OCI-LY7 (cell line): ENCODE measurements around the gene CTU2. TPM values are rescaled to one million over a fixed set of nuclear protein-coding genes. Genes with fewer than 3 reads are reported as not detected.

ENCODE experiments used
- BruUV-seq: library from RNA; stranded (reverse); fragments of 400-500 nt; replicated peaks from 2 replicates; lab custom pipeline; 2021; lab: Mats Ljungman, UMichigan
- CTCF ChIA-PET: fragments of 300-600 bp; sonication (Branson Sonifier 250); formaldehyde crosslinking; loops from one replicate; lab custom pipeline; 2022; ENCODE audit warnings: antibody characterized with exemption; ENCODE audit not compliant: unreplicated experiment; lab: Charles Lee
- POLR2A ChIA-PET: fragments of 300-600 bp; sonication (Branson Sonifier 250); formaldehyde crosslinking; loops from one replicate; lab custom pipeline; 2022; ENCODE audit warnings: antibody characterized with exemption; lab: Charles Lee
- DNase-seq: peaks from one replicate; pipeline ENCODE4 v3.0.0-alpha.2; 2015; ENCODE audit warnings: low spot score
- H2AFZ ChIP-seq: fragments of 200-600 bp; sonication (generic), shearing (Covaris generic); 2 replicates; pipeline ENCODE4 v1.6.1; 2014; ENCODE audit warnings: mild to moderate bottlenecking, antibody characterized with exemption, low read length, moderate library complexity
- H3K27ac ChIP-seq: fragments of 200-600 bp; sonication (generic); 2 replicates; pipeline ENCODE4 v1.5.1; 2014; ENCODE audit warnings: mixed run types, low read depth, mild to moderate bottlenecking, moderate library complexity, low read length, inconsistent platforms; ENCODE audit not compliant: poor library complexity, severe bottlenecking
- H3K36me3 ChIP-seq: fragments of 200-600 bp; sonication (generic); 2 replicates; pipeline ENCODE4 v1.6.1; 2014; ENCODE audit warnings: mild to moderate bottlenecking, antibody characterized with exemption, low read length, moderate library complexity, mixed read lengths; ENCODE audit not compliant: insufficient read depth
- H3K4me1 ChIP-seq: fragments of 200-600 bp; sonication (generic); 2 replicates; pipeline ENCODE4 v1.5.1; 2014; ENCODE audit warnings: mild to moderate bottlenecking, low read length; ENCODE audit not compliant: insufficient read depth, poor library complexity, severe bottlenecking
- H3K4me2 ChIP-seq: fragments of 200-600 bp; sonication (generic); 2 replicates; pipeline ENCODE4 v1.6.1; 2014; ENCODE audit warnings: mild to moderate bottlenecking, low read length
- H3K4me3 ChIP-seq: fragments of 200-600 bp; sonication (generic); 2 replicates; pipeline ENCODE4 v1.5.1; 2014; ENCODE audit warnings: mild to moderate bottlenecking, low read depth, low read length; ENCODE audit not compliant: poor library complexity, severe bottlenecking
- H3K79me2 ChIP-seq: fragments of 200-600 bp; sonication (generic); 2 replicates; pipeline ENCODE4 v1.6.1; 2016; ENCODE audit warnings: low read depth, mild to moderate bottlenecking, low read length, moderate library complexity, mixed read lengths; ENCODE audit not compliant: insufficient read depth
- H3K9me2 ChIP-seq: fragments of 200-600 bp; sonication (generic); 2 replicates; pipeline ENCODE4 v1.6.1; 2016; ENCODE audit warnings: mild to moderate bottlenecking, low read length, mixed read lengths; ENCODE audit not compliant: insufficient read depth
- H3K9me3 ChIP-seq: fragments of 200-600 bp; sonication (generic); 2 replicates; pipeline ENCODE4 v1.6.1; 2014; ENCODE audit warnings: mild to moderate bottlenecking, mixed run types, low read length, mixed read lengths
- H4K20me1 ChIP-seq: fragments of 200-600 bp; sonication (generic); 2 replicates; pipeline ENCODE4 v1.6.1; 2014; ENCODE audit warnings: mild to moderate bottlenecking, antibody characterized with exemption, low read length, moderate library complexity, mixed read lengths; ENCODE audit not compliant: insufficient read depth
- EZH2phosphoT487 ChIP-seq: fragments of 200-600 bp; sonication (generic); IDR thresholded peaks from 2 replicates; pipeline ENCODE4 v1.6.1; 2018; ENCODE audit warnings: low read depth, borderline replicate concordance, mild to moderate bottlenecking, mixed run types, antibody characterized with exemption, low read length, moderate library complexity, mixed read lengths
- intact Hi-C: fragments of 100-400 bp; cut with micrococcal nuclease; formaldehyde crosslinking; loops from one replicate; pipeline ENCODE4 v1.10.0; 2022; ENCODE audit not compliant: unreplicated experiment
- total RNA-seq, 2 experiments: library from RNA; depleted of rRNA in 1 of 2; stranded (reverse); fragments of >200 nt in 1 of 2; shearing (Covaris generic) in 1 of 2; gene quantifications; 2 replicates each; pipeline ENCODE4 v1.2.3, GENCODE V29; 2014 to 2022
- TF ChIP-seq, protein P1 (sequence below): fragments of 200-600 bp; sonication (generic); conservative IDR thresholded peaks from 2 replicates; pipeline ENCODE4 v1.5.1; 2014; ENCODE audit warnings: mild to moderate bottlenecking, antibody characterized with exemption, low read length, moderate library complexity, mixed read lengths

CTU2 gene
- total RNA-seq, 2 experiments from 2014 or later = 21.9 to 24.4 TPM

- no peak overlapping the region for H2AFZ ChIP-seq
- no peaks in the 10 kb centered on the region for H4K20me1 ChIP-seq
- no peak overlapping the region for H3K4me3 ChIP-seq
- ChIA-PET CTCF (no interaction called here), POLR2A (no interaction called here)
- no peak overlapping the region for H3K4me2 ChIP-seq
- H3K27ac ChIP-seq = no peak overlapping the region
- no peak for TF ChIP-seq EZH2phosphoT487
- TF ChIP-seq, protein P1, sequence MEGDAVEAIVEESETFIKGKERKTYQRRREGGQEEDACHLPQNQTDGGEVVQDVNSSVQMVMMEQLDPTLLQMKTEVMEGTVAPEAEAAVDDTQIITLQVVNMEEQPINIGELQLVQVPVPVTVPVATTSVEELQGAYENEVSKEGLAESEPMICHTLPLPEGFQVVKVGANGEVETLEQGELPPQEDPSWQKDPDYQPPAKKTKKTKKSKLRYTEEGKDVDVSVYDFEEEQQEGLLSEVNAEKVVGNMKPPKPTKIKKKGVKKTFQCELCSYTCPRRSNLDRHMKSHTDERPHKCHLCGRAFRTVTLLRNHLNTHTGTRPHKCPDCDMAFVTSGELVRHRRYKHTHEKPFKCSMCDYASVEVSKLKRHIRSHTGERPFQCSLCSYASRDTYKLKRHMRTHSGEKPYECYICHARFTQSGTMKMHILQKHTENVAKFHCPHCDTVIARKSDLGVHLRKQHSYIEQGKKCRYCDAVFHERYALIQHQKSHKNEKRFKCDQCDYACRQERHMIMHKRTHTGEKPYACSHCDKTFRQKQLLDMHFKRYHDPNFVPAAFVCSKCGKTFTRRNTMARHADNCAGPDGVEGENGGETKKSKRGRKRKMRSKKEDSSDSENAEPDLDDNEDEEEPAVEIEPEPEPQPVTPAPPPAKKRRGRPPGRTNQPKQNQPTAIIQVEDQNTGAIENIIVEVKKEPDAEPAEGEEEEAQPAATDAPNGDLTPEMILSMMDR = no peak
- no TSS peak for BruUV-seq
- H3K36me3 ChIP-seq = peaks cover 90% of the 10 kb centered on the region
- intact Hi-C loops = no loop called here
- no peaks in the 10 kb centered on the region for H3K9me3 ChIP-seq
- H3K9me2 ChIP-seq = no peaks in the 10 kb centered on the region
- DNase-seq = no peak
- H3K79me2 ChIP-seq = no peaks in the 10 kb centered on the region
- H3K4me1 ChIP-seq = no peaks in the 10 kb centered on the region
Observed at GRCh38 chr16:88721236-88721635, 14.9 kb downstream of the CTU2 start.

DNA sequence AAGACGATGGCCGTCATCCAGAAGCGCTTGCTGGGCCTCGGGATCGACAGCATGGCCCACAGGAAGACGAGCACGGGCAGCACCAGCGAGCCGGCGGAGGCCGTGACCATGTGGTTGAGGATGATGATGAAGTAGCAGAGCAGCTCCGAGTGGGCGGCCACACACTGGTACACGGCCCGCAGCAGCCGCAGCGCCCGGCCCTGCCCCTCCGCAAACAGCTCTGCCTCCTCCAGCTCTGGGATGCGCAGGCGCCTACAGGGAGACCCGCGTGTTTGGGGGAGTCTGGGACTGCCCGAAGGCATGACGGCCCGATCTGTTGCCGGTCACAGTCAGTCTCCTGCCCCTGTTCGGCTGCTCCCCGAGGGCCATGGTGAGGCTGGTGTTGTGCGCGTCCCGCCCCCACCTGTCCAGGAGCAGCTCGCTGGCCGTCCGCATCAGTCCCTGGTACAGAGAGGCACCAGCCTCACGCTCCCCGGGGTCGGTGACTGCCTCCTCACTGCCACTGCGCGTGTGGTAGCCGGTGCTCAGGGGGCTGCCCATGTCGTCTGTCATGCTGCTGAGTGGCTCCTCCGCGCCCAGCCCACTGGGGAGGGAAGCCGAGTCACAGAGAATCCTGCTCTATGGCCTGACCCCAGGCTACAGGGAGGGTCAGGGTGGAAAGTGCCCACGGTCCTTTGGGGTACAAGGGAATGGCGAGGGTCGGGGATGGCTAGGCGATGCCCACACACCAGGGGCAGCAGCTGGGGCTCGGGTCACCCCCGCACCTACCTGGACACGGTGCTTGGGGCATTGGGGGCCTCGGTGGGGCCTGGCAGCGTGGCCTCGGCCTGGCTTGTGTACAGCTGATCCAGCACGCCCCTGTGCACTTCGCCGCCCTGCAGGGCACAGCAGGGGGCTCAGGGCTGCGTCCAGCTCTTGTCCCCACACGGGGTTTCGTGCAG lies 15.8 kb downstream of the CTU2 start:
- Histone ChIP-seq H3K4me3 (no peak overlapping the region), H3K27ac (no peak overlapping the region), H3K4me1 (no peaks in the 10 kb centered on the region), H4K20me1 (no peaks in the 10 kb centered on the region), H2AFZ (no peak overlapping the region), H3K9me2 (no peaks in the 10 kb centered on the region), H3K79me2 (no peaks in the 10 kb centered on the region), H3K36me3 (peaks cover 88% of the 10 kb centered on the region), H3K4me2 (no peak overlapping the region), H3K9me3 (no peaks in the 10 kb centered on the region)
- intact Hi-C loops = no loop called here
- ChIA-PET POLR2A (no interaction called here), CTCF (no interaction called here)
- TF ChIP-seq, protein P1 = no peak
- TF ChIP-seq EZH2phosphoT487 = no peak
- DNase-seq = no peak
- no TSS peak for BruUV-seq
